Measurements from ENCODE around the gene EDA.
"Not testable (repeated sequence)": the region's sequence is repeated elsewhere in the genome, so short reads cannot be mapped to it uniquely, and the experiment has no call there.

Gene EDA

GRCh38 chrX:69995362-69996112, 379.6 kb downstream of the EDA start:
- no peak overlapping the region for H2AK5ac ChIP-seq (ENCODE audit: low read length)
- no peak overlapping the region for H2AFZ ChIP-seq (ENCODE audit: insufficient read depth, low read length, poor library complexity)
- H3K9me3 ChIP-seq (ENCODE audit: insufficient read depth, low read depth, low read length), result no peaks in the 10 kb centered on the region
- H3K79me1 ChIP-seq (ENCODE audit: low read length), result no peaks in the 10 kb centered on the region
- no peak overlapping the region for H3K4ac ChIP-seq (ENCODE audit: low read depth, low read length)
- H2BK120ac ChIP-seq (ENCODE audit: insufficient read depth, low read length, poor library complexity), result no peak overlapping the region
- no peak overlapping the region for H3K14ac ChIP-seq (ENCODE audit: low read length)
- no peak overlapping the region for H4K12ac ChIP-seq (ENCODE audit: low read depth, low read length)
- H3K23ac ChIP-seq (ENCODE audit: low read length), result no peak overlapping the region
- H3K4me1 ChIP-seq (ENCODE audit: control insufficient read depth in 1 of 2, insufficient read depth in 2 of 2, low read length in 2 of 2), result no peaks in the 10 kb centered on the region
- no peak overlapping the region for H3K9ac ChIP-seq (ENCODE audit: low read length)
- H2BK12ac ChIP-seq (ENCODE audit: low read length), result no peak overlapping the region
- no peaks in the 10 kb centered on the region for H3K36me3 ChIP-seq (ENCODE audit: control insufficient read depth in 1 of 2, insufficient read depth in 2 of 2, low read length in 2 of 2)
- no peak overlapping the region for H2BK5ac ChIP-seq (ENCODE audit: low read depth, low read length, poor library complexity)
- H3K18ac ChIP-seq (ENCODE audit: low read length), result no peak overlapping the region
- no peak overlapping the region for H3K4me3 ChIP-seq (ENCODE audit: low read depth, low read length)
- no peaks in the 10 kb centered on the region for H3K27me3 ChIP-seq (ENCODE audit: insufficient read depth, low read length)
- H3K4me2 ChIP-seq (ENCODE audit: low read length), result no peak overlapping the region
- no peak for DNase-seq
- WGBS (ENCODE audit: extremely low coverage, insufficient coverage, insufficient read length), result no CpG with 5 or more reads among the region's 2 CpGs
- H3K79me2 ChIP-seq (ENCODE audit: control insufficient read depth, insufficient read depth, low read length, poor library complexity), result no peaks in the 10 kb centered on the region
- H3K27ac ChIP-seq (ENCODE audit: low read depth, low read length), result no peak overlapping the region
- H4K8ac ChIP-seq (ENCODE audit: low read depth, low read length), result no peak overlapping the region
- H4K91ac ChIP-seq (ENCODE audit: low read depth, low read length), result no peak overlapping the region

- no peaks in the 10 kb centered on the region for H3K9me3 ChIP-seq (ENCODE audit: insufficient read depth, low read depth, low read length)
- no peaks in the 10 kb centered on the region for H3K79me2 ChIP-seq (ENCODE audit: control insufficient read depth, insufficient read depth, low read length, poor library complexity)
- no peak overlapping the region for H3K18ac ChIP-seq (ENCODE audit: low read length)
- H3K36me3 ChIP-seq (ENCODE audit: control insufficient read depth in 1 of 2, insufficient read depth in 2 of 2, low read length in 2 of 2), result no peaks in the 10 kb centered on the region
- no peaks in the 10 kb centered on the region for H3K4me1 ChIP-seq (ENCODE audit: control insufficient read depth in 1 of 2, insufficient read depth in 2 of 2, low read length in 2 of 2)
- H3K4me2 ChIP-seq (ENCODE audit: low read length), result no peak overlapping the region
- no peak overlapping the region for H2BK12ac ChIP-seq (ENCODE audit: low read length)
- no peak overlapping the region for H3K4me3 ChIP-seq (ENCODE audit: low read depth, low read length)
- no peak overlapping the region for H3K27ac ChIP-seq (ENCODE audit: low read depth, low read length)
- no peak overlapping the region for H2BK5ac ChIP-seq (ENCODE audit: low read depth, low read length, poor library complexity)
- no peak overlapping the region for H4K91ac ChIP-seq (ENCODE audit: low read depth, low read length)
- H2AK5ac ChIP-seq (ENCODE audit: low read length), result no peak overlapping the region
- no peaks in the 10 kb centered on the region for H3K79me1 ChIP-seq (ENCODE audit: low read length)
- no peak overlapping the region for H4K8ac ChIP-seq (ENCODE audit: low read depth, low read length)
- H3K4ac ChIP-seq (ENCODE audit: low read depth, low read length), result no peak overlapping the region
- no peak overlapping the region for H3K23ac ChIP-seq (ENCODE audit: low read length)
- no peak overlapping the region for H2BK120ac ChIP-seq (ENCODE audit: insufficient read depth, low read length, poor library complexity)
- H3K9ac ChIP-seq (ENCODE audit: low read length), result no peak overlapping the region
- no peak overlapping the region for H4K12ac ChIP-seq (ENCODE audit: low read depth, low read length)
- H3K27me3 ChIP-seq (ENCODE audit: insufficient read depth, low read length), result no peaks in the 10 kb centered on the region
- no peak for DNase-seq
- no peak overlapping the region for H2AFZ ChIP-seq (ENCODE audit: insufficient read depth, low read length, poor library complexity)
- no peak overlapping the region for H3K14ac ChIP-seq (ENCODE audit: low read length)
These were observed 380.2 kb downstream of the EDA start for GRCh38 chrX:69996113-69996468.

- not testable (repeated sequence) for H2BK12ac ChIP-seq (ENCODE audit: low read length); H3K14ac ChIP-seq (ENCODE audit: low read length); H3K36me3 ChIP-seq (ENCODE audit: control insufficient read depth in 1 of 2, insufficient read depth in 2 of 2, low read length in 2 of 2); DNase-seq; H4K8ac ChIP-seq (ENCODE audit: low read depth, low read length); H2BK120ac ChIP-seq (ENCODE audit: insufficient read depth, low read length, poor library complexity); H3K79me2 ChIP-seq (ENCODE audit: control insufficient read depth, insufficient read depth, low read length, poor library complexity); H3K18ac ChIP-seq (ENCODE audit: low read length); H3K27me3 ChIP-seq (ENCODE audit: insufficient read depth, low read length); H3K4me1 ChIP-seq (ENCODE audit: control insufficient read depth in 1 of 2, insufficient read depth in 2 of 2, low read length in 2 of 2); H4K12ac ChIP-seq (ENCODE audit: low read depth, low read length); H3K9me3 ChIP-seq (ENCODE audit: insufficient read depth, low read depth, low read length); H3K4ac ChIP-seq (ENCODE audit: low read depth, low read length); H3K9ac ChIP-seq (ENCODE audit: low read length); H3K23ac ChIP-seq (ENCODE audit: low read length); H2BK5ac ChIP-seq (ENCODE audit: low read depth, low read length, poor library complexity); H3K79me1 ChIP-seq (ENCODE audit: low read length); H2AK5ac ChIP-seq (ENCODE audit: low read length); H4K91ac ChIP-seq (ENCODE audit: low read depth, low read length); H3K4me2 ChIP-seq (ENCODE audit: low read length); H3K27ac ChIP-seq (ENCODE audit: low read depth, low read length); H2AFZ ChIP-seq (ENCODE audit: insufficient read depth, low read length, poor library complexity); H3K4me3 ChIP-seq (ENCODE audit: low read depth, low read length)
These were observed 382.4 kb downstream of the EDA start for GRCh38 chrX:69998299-69998698.

- Histone ChIP-seq H2BK120ac (ENCODE audit: insufficient read depth, low read length, poor library complexity) (no peak overlapping the region), H3K27ac (ENCODE audit: low read depth, low read length) (no peak overlapping the region), H4K12ac (ENCODE audit: low read depth, low read length) (no peak overlapping the region), H3K9me3 (ENCODE audit: insufficient read depth, low read depth, low read length) (no peaks in the 10 kb centered on the region), H3K79me1 (ENCODE audit: low read length) (no peaks in the 10 kb centered on the region), H3K36me3 (ENCODE audit: control insufficient read depth in 1 of 2, insufficient read depth in 2 of 2, low read length in 2 of 2) (no peaks in the 10 kb centered on the region), H3K4ac (ENCODE audit: low read depth, low read length) (no peak overlapping the region), H2AK5ac (ENCODE audit: low read length) (no peak overlapping the region), H3K18ac (ENCODE audit: low read length) (no peak overlapping the region), H2AFZ (ENCODE audit: insufficient read depth, low read length, poor library complexity) (no peak overlapping the region), H3K9ac (ENCODE audit: low read length) (no peak overlapping the region), H3K4me2 (ENCODE audit: low read length) (no peak overlapping the region), H3K27me3 (ENCODE audit: insufficient read depth, low read length) (no peaks in the 10 kb centered on the region), H2BK12ac (ENCODE audit: low read length) (no peak overlapping the region), H3K79me2 (ENCODE audit: control insufficient read depth, insufficient read depth, low read length, poor library complexity) (no peaks in the 10 kb centered on the region), H3K4me3 (ENCODE audit: low read depth, low read length) (no peak overlapping the region), H2BK5ac (ENCODE audit: low read depth, low read length, poor library complexity) (no peak overlapping the region), H3K14ac (ENCODE audit: low read length) (no peak overlapping the region), H4K8ac (ENCODE audit: low read depth, low read length) (no peak overlapping the region), H4K91ac (ENCODE audit: low read depth, low read length) (no peak overlapping the region), H3K4me1 (ENCODE audit: control insufficient read depth in 1 of 2, insufficient read depth in 2 of 2, low read length in 2 of 2) (no peaks in the 10 kb centered on the region), H3K23ac (ENCODE audit: low read length) (no peak overlapping the region)
- WGBS (ENCODE audit: extremely low coverage, insufficient coverage, insufficient read length), result no CpG with 5 or more reads among the region's 2 CpGs
- no peak for DNase-seq
These were observed 385.4 kb downstream of the EDA start for GRCh38 chrX:70001269-70001668.
